Endodermal cell (in vitro differentiated cells): Measurements from ENCODE around the gene ZDHHC16. TPM values are rescaled to one million over a fixed set of nuclear protein-coding genes. Genes with fewer than 3 reads are reported as not detected.

Experiments used
- DNase-seq: peaks from one replicate; pipeline ENCODE4 v3.0.0-alpha.2; 2017
- H3K27ac ChIP-seq: 2 replicates; pipeline ENCODE4 v1.5.1; 2013; ENCODE audit warnings: mild to moderate bottlenecking, low read depth, low read length, moderate library complexity
- H3K27me3 ChIP-seq: 2 replicates; pipeline ENCODE4 v1.6.1; 2013; ENCODE audit warnings: mild to moderate bottlenecking, low read length, moderate library complexity; ENCODE audit not compliant: insufficient read depth, control insufficient read depth, poor library complexity, severe bottlenecking
- H3K36me3 ChIP-seq: 2 replicates; pipeline ENCODE4 v1.7.0; 2013; ENCODE audit warnings: mild to moderate bottlenecking, low read length, moderate library complexity; ENCODE audit not compliant: control insufficient read depth, insufficient read depth
- H3K4me1 ChIP-seq: one replicate; pipeline ENCODE4 v1.7.0; 2013; ENCODE audit warnings: low read length; ENCODE audit not compliant: control insufficient read depth, insufficient read depth
- H3K4me3 ChIP-seq: 2 replicates; pipeline ENCODE4 v1.5.1; 2013; ENCODE audit warnings: mild to moderate bottlenecking, low read length, moderate library complexity
- H3K9ac ChIP-seq: 2 replicates; pipeline ENCODE4 v1.6.1; 2013; ENCODE audit warnings: mild to moderate bottlenecking, low read length, moderate library complexity; ENCODE audit not compliant: poor library complexity, severe bottlenecking; ENCODE audit errors: extremely low read depth
- H3K9me3 ChIP-seq: 2 replicates; pipeline ENCODE4 v1.6.1; 2013; ENCODE audit warnings: mild to moderate bottlenecking, low read length, moderate library complexity; ENCODE audit not compliant: control insufficient read depth
- H3K27ac Mint-ChIP-seq: 2 replicates; pipeline ENCODE4 v1.8.0; 2020; ENCODE audit warnings: mixed read lengths
- H3K27me3 Mint-ChIP-seq: 2 replicates; pipeline ENCODE4 v1.8.0; 2021; ENCODE audit warnings: mild to moderate bottlenecking, mixed read lengths; ENCODE audit not compliant: insufficient read depth
- H3K36me3 Mint-ChIP-seq: 2 replicates; pipeline ENCODE4 v1.8.0; 2020; ENCODE audit warnings: low read depth, mixed read lengths
- H3K4me1 Mint-ChIP-seq: 2 replicates; pipeline ENCODE4 v1.8.0; 2020; ENCODE audit warnings: mixed read lengths
- H3K4me3 Mint-ChIP-seq: 2 replicates; pipeline ENCODE4 v1.8.0; 2020; ENCODE audit warnings: mild to moderate bottlenecking, moderate library complexity, mixed read lengths
- H3K9me3 Mint-ChIP-seq: 2 replicates; pipeline ENCODE4 v1.8.0; 2020; ENCODE audit warnings: mild to moderate bottlenecking, mixed read lengths
- CTCF ChIP-seq: fragments of 200-600 bp; sonication (generic); conservative IDR thresholded peaks from 2 replicates; pipeline ENCODE4 v1.5.0; 2021; ENCODE audit warnings: antibody characterized with exemption, mild to moderate bottlenecking
- WGBS, 2 experiments: methylation state at CpG; one replicate each; pipeline versions ENCODE4 v1.1.5 to v1.1.7; 2013; ENCODE audit warnings: missing lambda C conversion rate in 2 of 2, mixed read lengths in 1 of 2; ENCODE audit not compliant: insufficient coverage in 1 of 2, insufficient read length in 1 of 2; 5-methylcytosine and 5-hydroxymethylcytosine counted together
- long read RNA-seq, 4 experiments: library from polyadenylated mRNA in 2 of 4; library from RNA in 1 of 4; library from capped mRNA in 1 of 4; stranded (forward) in 3 of 4; unstranded in 1 of 4; transcript quantifications; one replicate each; pipeline ENCODE4 v2.0.0, GENCODE V29; 2020 to 2021; ENCODE audit warnings: inconsistent platforms in 1 of 4
- polyA plus RNA-seq, 2 experiments: library from polyadenylated mRNA; stranded (reverse); fragments of 50-300 nt; gene quantifications; one replicate each; pipeline ENCODE4 v1.2.3, GENCODE V29; 2013
- total RNA-seq, 2 donors: library from RNA; stranded (reverse); fragmentation: NEBNext Ultra II Directional in 1 of 2; extraction: Animal tissue kit (Norgen Biotek cat#: 25700) in 1 of 2; gene quantifications; 2 replicates in 1 of 2; 3 replicates in 1 of 2; pipeline ENCODE4 v1.2.1, GENCODE V29; 2021

The ZDHHC16 gene
- 10 to 100 TPM; 44.5 to 53.6 TPM for total RNA-seq
- polyA plus RNA-seq (2013, experiment 1 of 2), result 39.3 TPM
- 34.4 TPM for polyA plus RNA-seq (2013, experiment 2 of 2)
- long read RNA-seq, experiment 1, transcript ZDHHC16-206 (11 exons, 1,798 nt), result major isoform, 6 of 25 reads
- long read RNA-seq, experiment 1, partial matches to known transcripts, result 4 of 25 reads
- long read RNA-seq, experiment 1, other reads (novel, unspliced or antisense), result 10 of 25 reads
- long read RNA-seq, experiment 2, transcript ZDHHC16-206 (11 exons, 1,798 nt), result major isoform, 40 of 96 reads
- long read RNA-seq, experiment 2, transcript ZDHHC16-202 (10 exons, 1,718 nt), result minor isoform, 21 of 96 reads
- long read RNA-seq, experiment 2, transcript ZDHHC16-205 (8 exons, 1,280 nt), result minor isoform, 7 of 96 reads
- long read RNA-seq, experiment 2, partial matches to known transcripts, result 2 of 96 reads
- long read RNA-seq, experiment 2, other reads (novel, unspliced or antisense), result 22 of 96 reads
- long read RNA-seq, experiment 3, transcript ZDHHC16-205 (8 exons, 1,280 nt), result minor isoform, 23 of 299 reads
- long read RNA-seq, experiment 3, transcript ZDHHC16-207 (12 exons, 2,014 nt), result minor isoform, 19 of 299 reads
- long read RNA-seq, experiment 3, transcript ZDHHC16-206 (11 exons, 1,798 nt), result major isoform, 96 of 299 reads
- long read RNA-seq, experiment 3, transcript ZDHHC16-202 (10 exons, 1,718 nt), result minor isoform, 77 of 299 reads
- long read RNA-seq, experiment 3, partial matches to known transcripts, result 5 of 299 reads
- long read RNA-seq, experiment 3, other reads (novel, unspliced or antisense), result 73 of 299 reads
- long read RNA-seq, experiment 4, partial matches to known transcripts, result 3 of 14 reads
- long read RNA-seq, experiment 4, other reads (novel, unspliced or antisense), result 2 of 14 reads

- Histone ChIP-seq H3K27me3 (no peaks in the 10 kb centered on the region), H3K36me3 (peaks cover 19% of the 10 kb centered on the region), H3K4me1 (no peaks in the 10 kb centered on the region), H3K9me3 (no peaks in the 10 kb centered on the region), H3K9ac (peak within 1 kb of the TSS; percentile 47), H3K27ac (no peak within 1 kb of the TSS), H3K4me3 (peak within 1 kb of the TSS; percentile 94)
- no peaks in the 10 kb centered on the region for H3K27me3 Mint-ChIP-seq
- TF ChIP-seq CTCF, result peak; percentile 13
- H3K9me3 Mint-ChIP-seq, result no peaks in the 10 kb centered on the region
- H3K36me3 Mint-ChIP-seq, result peaks cover 12% of the 10 kb centered on the region
- peak within 1 kb of the TSS; percentile 93 for H3K27ac Mint-ChIP-seq
- H3K4me3 Mint-ChIP-seq, result peak within 1 kb of the TSS; percentile 92
- peak; percentile 98 for DNase-seq
- 0 to 1% methylated on average over 31 to 66 of the region's 66 CpGs for WGBS, 2 experiments
- peaks cover 12% of the 10 kb centered on the region for H3K4me1 Mint-ChIP-seq
Measured at GRCh38 chr10:97445722-97446639, at the start of gene ZDHHC16, which contains the start of gene EXOSC1. ZDHHC16 (plus strand) TSS chr10:97446175; CDS start chr10:97451676, 5,501 bp downstream. EXOSC1 (minus strand) TSS chr10:97446006; CDS start chr10:97445985, 21 bp downstream.

DNA sequence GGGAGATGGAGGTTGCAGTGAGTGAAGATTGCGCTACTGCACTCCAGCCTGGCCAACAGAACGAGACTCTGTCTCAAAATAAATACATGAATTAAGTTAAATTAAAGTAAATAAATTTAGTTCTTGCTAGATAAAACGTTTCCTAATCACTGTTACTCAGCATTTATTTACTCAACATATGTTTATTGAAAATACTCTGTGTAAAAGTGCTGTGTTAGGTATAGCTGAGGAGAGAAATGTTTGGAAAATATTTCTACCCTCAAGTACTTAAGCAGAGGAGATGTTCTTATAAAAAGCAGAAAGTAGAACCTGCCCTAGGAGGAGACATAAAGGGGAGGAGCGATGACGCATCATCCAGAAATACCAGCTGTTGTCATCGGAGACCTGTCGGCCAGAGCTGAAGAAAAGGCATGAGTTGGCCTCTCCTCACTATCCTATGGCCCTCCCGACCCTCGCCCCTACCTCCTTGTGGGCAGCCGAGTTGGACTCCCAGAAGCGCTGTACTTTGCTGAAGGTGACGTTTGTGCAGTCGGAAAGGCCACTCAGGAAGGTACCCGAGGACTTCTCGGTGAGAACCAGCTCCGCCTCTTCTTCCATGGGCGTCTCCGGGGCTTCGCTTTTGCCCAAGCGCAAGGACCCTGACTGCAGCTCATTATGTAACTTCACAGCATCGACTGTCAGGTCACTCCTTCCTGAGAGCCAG lies 46.0 kb upstream of the ZDHHC16 start:
- DNase-seq, result peak; percentile 73
- Mint-ChIP-seq H3K36me3 (peaks cover 13% of the 10 kb centered on the region), H3K9me3 (no peaks in the 10 kb centered on the region), H3K27ac (peak overlapping the region; percentile 97), H3K27me3 (no peaks in the 10 kb centered on the region), H3K4me3 (peak overlapping the region; percentile 93), H3K4me1 (peaks cover 9% of the 10 kb centered on the region)
- H3K4me3 ChIP-seq, result peak overlapping the region; percentile 98
- no peak for TF ChIP-seq CTCF
- WGBS, 2 experiments, result 40 to 46% methylated on average over 16 to 19 of the region's 21 CpGs
- H3K9me3 ChIP-seq, result no peaks in the 10 kb centered on the region
- peak overlapping the region; percentile 19 for H3K27ac ChIP-seq
- peak overlapping the region; percentile 80 for H3K9ac ChIP-seq
- H3K4me1 ChIP-seq, result peaks cover 5% of the 10 kb centered on the region
- peaks cover 19% of the 10 kb centered on the region for H3K36me3 ChIP-seq
- H3K27me3 ChIP-seq, result no peaks in the 10 kb centered on the region
